Right atrium auricular region (tissue), 2 donors: Measurements from ENCODE around the gene NOCT. TPM values are rescaled to one million over a fixed set of nuclear protein-coding genes. Genes with fewer than 3 reads are reported as not detected.
"Not testable (repeated sequence)": the region's sequence is repeated elsewhere in the genome, so short reads cannot be mapped to it uniquely, and the experiment has no call there.

Experiments used
- DNase-seq: peaks from one replicate; pipeline ENCODE4 v3.0.0-alpha.2; 2019; ENCODE audit warnings: low spot score
- H3K27ac ChIP-seq, 2 donors: fragments of 200-600 bp; sonication (generic); 1 replicate in 1 of 2; 2 replicates in 1 of 2; pipeline ENCODE4 v1.5.1; 2016 to 2019
- H3K27me3 ChIP-seq, 2 donors: fragments of 200-600 bp; sonication (generic); one replicate each; pipeline versions ENCODE4 v1.5.1 to v1.6.0; 2017 to 2019
- H3K36me3 ChIP-seq: fragments of 200-600 bp; sonication (generic); one replicate; pipeline ENCODE4 v1.5.1; 2016
- H3K4me1 ChIP-seq, 2 donors: fragments of 200-600 bp; sonication (generic); one replicate each; pipeline versions ENCODE4 v1.5.1 to v1.6.0; 2017 to 2019
- H3K4me3 ChIP-seq, 2 donors: fragments of 200-600 bp; sonication (generic); 1 replicate in 1 of 2; 2 replicates in 1 of 2; pipeline ENCODE4 v1.5.1; 2017 to 2019; ENCODE audit warnings: mild to moderate bottlenecking in 1 of 2, moderate library complexity in 1 of 2
- H3K9me3 ChIP-seq, 2 donors: fragments of 200-600 bp; sonication (generic); one replicate each; pipeline ENCODE4 v1.5.1; 2019
- total RNA-seq, 2 donors: library from RNA; depleted of rRNA; stranded (reverse); fragments of >200 nt; gene quantifications; one replicate each; pipeline ENCODE4 v1.1.0, GENCODE V29; 2016
- TF ChIP-seq, protein P1 (sequence below), 2 donors: fragments of 200-600 bp; sonication (generic); IDR thresholded peaks; one replicate each; pipeline ENCODE4 v1.5.1; 2019; ENCODE audit warnings: antibody characterized with exemption in 2 of 2

NOCT gene
- total RNA-seq, 2 donors from 2014 or later: 6.7 to 6.8 TPM

- DNase-seq: peak; percentile 36
- Histone ChIP-seq H3K4me3 (no peak overlapping the region), H3K36me3 (no peaks in the 10 kb centered on the region), H3K4me1 (peaks cover 0 to 17% of the 10 kb centered on the region in 2 donors), H3K27me3 (no peaks in the 10 kb centered on the region), H3K27ac (no peak overlapping the region), H3K9me3 (no peaks in the 10 kb centered on the region)
- TF ChIP-seq, protein P1, sequence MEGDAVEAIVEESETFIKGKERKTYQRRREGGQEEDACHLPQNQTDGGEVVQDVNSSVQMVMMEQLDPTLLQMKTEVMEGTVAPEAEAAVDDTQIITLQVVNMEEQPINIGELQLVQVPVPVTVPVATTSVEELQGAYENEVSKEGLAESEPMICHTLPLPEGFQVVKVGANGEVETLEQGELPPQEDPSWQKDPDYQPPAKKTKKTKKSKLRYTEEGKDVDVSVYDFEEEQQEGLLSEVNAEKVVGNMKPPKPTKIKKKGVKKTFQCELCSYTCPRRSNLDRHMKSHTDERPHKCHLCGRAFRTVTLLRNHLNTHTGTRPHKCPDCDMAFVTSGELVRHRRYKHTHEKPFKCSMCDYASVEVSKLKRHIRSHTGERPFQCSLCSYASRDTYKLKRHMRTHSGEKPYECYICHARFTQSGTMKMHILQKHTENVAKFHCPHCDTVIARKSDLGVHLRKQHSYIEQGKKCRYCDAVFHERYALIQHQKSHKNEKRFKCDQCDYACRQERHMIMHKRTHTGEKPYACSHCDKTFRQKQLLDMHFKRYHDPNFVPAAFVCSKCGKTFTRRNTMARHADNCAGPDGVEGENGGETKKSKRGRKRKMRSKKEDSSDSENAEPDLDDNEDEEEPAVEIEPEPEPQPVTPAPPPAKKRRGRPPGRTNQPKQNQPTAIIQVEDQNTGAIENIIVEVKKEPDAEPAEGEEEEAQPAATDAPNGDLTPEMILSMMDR (IDR thresholded peaks at IDR 0.05): no peak
Measured at GRCh38 chr4:138983690-138984089, 31.9 kb upstream of the NOCT start.

GRCh38 chr4:138984647-138985046, 30.9 kb upstream of the NOCT start:
- no peaks in the 10 kb centered on the region for H3K36me3 ChIP-seq

DNA sequence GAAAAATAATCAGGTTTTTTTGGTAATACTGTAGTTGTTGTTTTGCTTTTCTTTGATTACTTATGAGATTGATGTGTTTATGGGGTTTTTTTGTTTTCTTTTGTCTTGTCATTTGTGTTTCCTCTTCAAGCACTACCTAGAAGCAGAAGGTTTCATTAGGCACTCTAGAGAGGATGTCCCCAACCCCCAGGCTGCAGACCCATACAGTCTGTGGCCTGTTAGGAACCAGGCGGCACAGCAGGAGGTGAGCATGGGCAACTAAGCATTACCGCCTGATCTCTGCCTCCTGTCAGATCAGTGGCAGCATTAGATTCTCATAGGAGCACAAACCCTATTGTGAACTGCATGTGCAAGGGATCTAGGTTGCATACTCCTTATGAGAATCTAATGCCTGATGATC, 22.9 kb upstream of the NOCT start:
- H3K36me3 ChIP-seq: no peaks in the 10 kb centered on the region
- H3K27me3 ChIP-seq: no peaks in the 10 kb centered on the region
- no peaks in the 10 kb centered on the region for H3K9me3 ChIP-seq
- no peaks in the 10 kb centered on the region for H3K4me1 ChIP-seq
- TF ChIP-seq, protein P1 (IDR thresholded peaks at IDR 0.05): no peak
- no peak overlapping the region for H3K4me3 ChIP-seq
- no peak overlapping the region for H3K27ac ChIP-seq
- no peak for DNase-seq

More at GRCh38 chr4:138984647-138985046, 30.9 kb upstream of the NOCT start:
- Histone ChIP-seq H3K9me3 (no peaks in the 10 kb centered on the region), H3K4me1 (peaks cover 0 to 17% of the 10 kb centered on the region in 2 donors), H3K27me3 (no peaks in the 10 kb centered on the region), H3K4me3 (no peak overlapping the region), H3K27ac (no peak overlapping the region)
- no peak for DNase-seq
- TF ChIP-seq, protein P1 (IDR thresholded peaks at IDR 0.05): no peak

DNA sequence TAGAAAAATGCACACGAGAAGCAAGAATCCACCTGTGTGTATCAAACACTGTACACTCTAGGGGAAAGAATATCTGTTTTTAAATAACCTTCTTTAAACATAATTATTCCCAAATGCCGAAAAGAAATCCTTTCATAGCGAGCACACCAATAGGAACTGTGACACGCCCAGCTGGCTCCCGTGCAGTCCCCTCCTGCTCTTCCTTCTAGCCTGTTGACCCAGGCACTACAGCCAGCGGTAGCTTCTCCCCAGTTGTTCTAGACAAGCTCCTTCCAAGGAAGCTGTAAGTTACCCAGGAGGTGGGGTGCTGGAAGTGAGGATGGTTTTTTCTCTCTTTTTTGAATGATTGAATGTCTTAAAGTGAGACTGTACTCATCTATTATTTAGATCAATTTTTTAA, 19.5 kb upstream of the NOCT start:
- Histone ChIP-seq H3K4me1 (no peaks in the 10 kb centered on the region), H3K4me3 (no peak overlapping the region), H3K36me3 (no peaks in the 10 kb centered on the region), H3K27ac (no peak overlapping the region), H3K27me3 (no peaks in the 10 kb centered on the region), H3K9me3 (no peaks in the 10 kb centered on the region)
- TF ChIP-seq, protein P1 (IDR thresholded peaks at IDR 0.05): no peak
- no peak for DNase-seq

GRCh38 chr4:138999666-139000065, 15.9 kb upstream of the NOCT start:
- Histone ChIP-seq H3K27ac (no peak overlapping the region), H3K4me3 (no peak overlapping the region), H3K4me1 (no peaks in the 10 kb centered on the region), H3K36me3 (no peaks in the 10 kb centered on the region), H3K27me3 (no peaks in the 10 kb centered on the region), H3K9me3 (no peaks in the 10 kb centered on the region)
- TF ChIP-seq, protein P1 (IDR thresholded peaks at IDR 0.05): no peak
- DNase-seq: no peak

GRCh38 chr4:139000134-139000533, 15.4 kb upstream of the NOCT start:
- not testable (repeated sequence) for H3K27me3 ChIP-seq, H3K36me3 ChIP-seq, H3K4me3 ChIP-seq, DNase-seq, H3K27ac ChIP-seq, H3K4me1 ChIP-seq, H3K9me3 ChIP-seq

DNA sequence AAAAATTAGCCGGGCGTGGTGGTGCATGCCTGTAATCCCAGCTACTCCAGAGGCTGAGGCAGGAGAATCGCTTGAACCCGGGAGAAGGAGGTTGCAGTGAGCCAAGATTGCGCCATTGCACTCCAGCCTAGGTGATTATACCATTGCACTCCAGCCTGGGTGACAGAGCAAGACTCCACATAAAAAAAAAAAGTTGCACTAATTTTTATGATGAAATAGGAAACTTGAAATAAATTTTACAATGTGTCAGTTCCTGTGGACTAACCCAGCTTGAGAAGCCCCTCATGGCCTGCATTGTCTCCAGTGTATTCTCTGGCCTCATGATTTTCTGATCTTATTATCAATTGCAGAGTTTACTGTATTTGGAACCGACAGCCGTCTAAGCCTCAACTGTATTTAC, 14.2 kb upstream of the NOCT start:
- H3K4me3 ChIP-seq, H3K4me1 ChIP-seq, H3K27ac ChIP-seq, DNase-seq, H3K36me3 ChIP-seq, H3K27me3 ChIP-seq, H3K9me3 ChIP-seq: not testable (repeated sequence)

DNA sequence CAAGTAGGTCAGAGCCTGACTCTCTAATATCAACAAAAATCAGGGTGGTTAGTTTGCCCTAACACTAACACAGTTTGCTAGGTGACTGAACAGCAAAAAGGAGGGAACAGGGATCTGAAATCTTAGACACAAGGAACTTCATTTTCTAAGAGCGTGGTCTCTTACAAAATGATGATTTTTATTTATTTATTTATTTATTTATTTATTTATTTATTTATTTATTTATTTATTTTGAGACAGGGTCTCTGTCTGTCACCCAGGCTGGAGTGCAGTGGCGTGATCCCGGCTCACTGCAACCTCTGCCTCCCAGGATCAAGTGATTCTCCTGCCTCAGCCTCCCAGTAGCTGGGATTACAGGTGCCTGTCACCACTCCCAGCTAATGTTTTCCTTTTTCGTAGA, 11.9 kb upstream of the NOCT start:
- H3K36me3 ChIP-seq, H3K27me3 ChIP-seq, H3K4me3 ChIP-seq, DNase-seq, H3K9me3 ChIP-seq, H3K27ac ChIP-seq, H3K4me1 ChIP-seq: not testable (repeated sequence)
